ENCODE measurements around the gene CCNG2.

- TF ChIP-seq, protein P1, sequence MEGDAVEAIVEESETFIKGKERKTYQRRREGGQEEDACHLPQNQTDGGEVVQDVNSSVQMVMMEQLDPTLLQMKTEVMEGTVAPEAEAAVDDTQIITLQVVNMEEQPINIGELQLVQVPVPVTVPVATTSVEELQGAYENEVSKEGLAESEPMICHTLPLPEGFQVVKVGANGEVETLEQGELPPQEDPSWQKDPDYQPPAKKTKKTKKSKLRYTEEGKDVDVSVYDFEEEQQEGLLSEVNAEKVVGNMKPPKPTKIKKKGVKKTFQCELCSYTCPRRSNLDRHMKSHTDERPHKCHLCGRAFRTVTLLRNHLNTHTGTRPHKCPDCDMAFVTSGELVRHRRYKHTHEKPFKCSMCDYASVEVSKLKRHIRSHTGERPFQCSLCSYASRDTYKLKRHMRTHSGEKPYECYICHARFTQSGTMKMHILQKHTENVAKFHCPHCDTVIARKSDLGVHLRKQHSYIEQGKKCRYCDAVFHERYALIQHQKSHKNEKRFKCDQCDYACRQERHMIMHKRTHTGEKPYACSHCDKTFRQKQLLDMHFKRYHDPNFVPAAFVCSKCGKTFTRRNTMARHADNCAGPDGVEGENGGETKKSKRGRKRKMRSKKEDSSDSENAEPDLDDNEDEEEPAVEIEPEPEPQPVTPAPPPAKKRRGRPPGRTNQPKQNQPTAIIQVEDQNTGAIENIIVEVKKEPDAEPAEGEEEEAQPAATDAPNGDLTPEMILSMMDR (IDR thresholded peaks at IDR 0.05 in 4 of 5, conservative IDR thresholded peaks at IDR 0.05 in 1 of 5) = no peak
- no peak for TF ChIP-seq POLR2A (IDR thresholded peaks at IDR 0.05)
Observed at GRCh38 chr4:77170926-77171325, 13.9 kb downstream of the CCNG2 start.

Measured in gastrocnemius medialis (tissue), 4 donors.